Astrocyte of the cerebellum (primary cell): Measurements from ENCODE around the gene TNN.

Source experiments
- DNase-seq: peaks from one replicate; pipeline ENCODE4 v3.0.0-alpha.2; 2011; ENCODE audit warnings: low read depth
- H3K4me3 ChIP-seq: 2 replicates; pipeline ENCODE4 v1.5.1; 2011; ENCODE audit warnings: mild to moderate bottlenecking, low read depth, low read length, moderate library complexity
- CTCF ChIP-seq: IDR thresholded peaks from 2 replicates; pipeline ENCODE4 v1.5.1; 2012; ENCODE audit warnings: low read length, low read depth, moderate library complexity, mild to moderate bottlenecking; ENCODE audit errors: missing control alignments
- in situ Hi-C: cut with HindIII; loops from 2 replicates; pipeline ENCODE4 v1.10.0; 2017; ENCODE audit warnings: low sequenced_read_pairs

The TNN gene

GRCh38 chr1:175136246-175136645 lies 68.6 kb downstream of the TNN start:
- DNase-seq, result no peak
- in situ Hi-C loops, result no loop called here
- H3K4me3 ChIP-seq, result no peak overlapping the region
- no peak for TF ChIP-seq CTCF

- no peak overlapping the region for H3K4me3 ChIP-seq
- no peak for TF ChIP-seq CTCF
- no peak for DNase-seq
- in situ Hi-C loops, result no loop called here
Measured at GRCh38 chr1:175137369-175137768, 69.7 kb downstream of the TNN start.

- H3K4me3 ChIP-seq, result no peak overlapping the region
- DNase-seq, result no peak
- in situ Hi-C loops, result no loop called here
- no peak for TF ChIP-seq CTCF
Measured at GRCh38 chr1:175138579-175138978, 70.9 kb downstream of the TNN start.

- TF ChIP-seq CTCF, result no peak
- in situ Hi-C loops, result no loop called here
- no peak overlapping the region for H3K4me3 ChIP-seq
- no peak for DNase-seq
Measured at GRCh38 chr1:175145899-175146528, 78.4 kb downstream of the TNN start.

- peak; percentile 94 for TF ChIP-seq CTCF
- in situ Hi-C loops, result no loop called here
Measured at GRCh38 chr1:175146529-175147213, 79.0 kb downstream of the TNN start.

GRCh38 chr1:175147569-175147968 lies 79.9 kb downstream of the TNN start:
- TF ChIP-seq CTCF, result no peak
- DNase-seq, result no peak
- in situ Hi-C loops, result no loop called here
- no peak overlapping the region for H3K4me3 ChIP-seq

More at GRCh38 chr1:175146529-175147213, 79.0 kb downstream of the TNN start:
- H3K4me3 ChIP-seq, result no peak overlapping the region
- peak; percentile 11 for DNase-seq
